ENCODE data around the gene LHX5. TPM values are rescaled to one million over a fixed set of nuclear protein-coding genes. Genes with fewer than 3 reads are reported as not detected.

Gene LHX5
- total RNA-seq, 1 donor from 2014 or later, result 48.4 TPM

DNA sequence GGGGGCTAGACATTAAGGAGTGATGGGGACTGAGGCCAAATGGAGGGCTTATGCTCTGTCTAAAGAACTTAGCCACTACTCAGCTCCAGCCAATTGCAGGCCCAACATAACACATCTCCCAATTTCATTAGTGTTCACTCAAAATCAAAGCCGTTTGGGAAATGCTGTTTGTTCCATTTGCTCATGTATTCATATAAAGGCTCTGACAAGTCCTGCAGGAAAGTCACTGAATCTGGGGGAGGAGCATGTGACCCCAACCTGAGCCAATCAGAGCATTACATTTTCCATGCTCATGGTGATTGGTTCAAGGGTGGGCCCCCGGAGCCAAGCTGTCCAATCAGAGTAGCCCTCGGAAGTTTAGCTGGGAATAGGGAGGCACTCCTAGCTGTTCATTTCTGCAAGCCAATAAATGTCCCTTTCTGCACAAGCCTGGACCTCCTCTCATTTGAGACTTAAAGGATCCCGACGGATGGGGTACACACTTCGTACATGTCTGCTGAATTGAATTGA, 28.6 kb downstream of the LHX5 start:
- no peaks in the 10 kb centered on the region for H3K36me3 Mint-ChIP-seq
- TF ChIP-seq EZH2 (IDR thresholded peaks at IDR 0.05) (no peak), EZH2phosphoT487 (IDR thresholded peaks at IDR 0.05) (no peak)
- TF ChIP-seq, protein P1, sequence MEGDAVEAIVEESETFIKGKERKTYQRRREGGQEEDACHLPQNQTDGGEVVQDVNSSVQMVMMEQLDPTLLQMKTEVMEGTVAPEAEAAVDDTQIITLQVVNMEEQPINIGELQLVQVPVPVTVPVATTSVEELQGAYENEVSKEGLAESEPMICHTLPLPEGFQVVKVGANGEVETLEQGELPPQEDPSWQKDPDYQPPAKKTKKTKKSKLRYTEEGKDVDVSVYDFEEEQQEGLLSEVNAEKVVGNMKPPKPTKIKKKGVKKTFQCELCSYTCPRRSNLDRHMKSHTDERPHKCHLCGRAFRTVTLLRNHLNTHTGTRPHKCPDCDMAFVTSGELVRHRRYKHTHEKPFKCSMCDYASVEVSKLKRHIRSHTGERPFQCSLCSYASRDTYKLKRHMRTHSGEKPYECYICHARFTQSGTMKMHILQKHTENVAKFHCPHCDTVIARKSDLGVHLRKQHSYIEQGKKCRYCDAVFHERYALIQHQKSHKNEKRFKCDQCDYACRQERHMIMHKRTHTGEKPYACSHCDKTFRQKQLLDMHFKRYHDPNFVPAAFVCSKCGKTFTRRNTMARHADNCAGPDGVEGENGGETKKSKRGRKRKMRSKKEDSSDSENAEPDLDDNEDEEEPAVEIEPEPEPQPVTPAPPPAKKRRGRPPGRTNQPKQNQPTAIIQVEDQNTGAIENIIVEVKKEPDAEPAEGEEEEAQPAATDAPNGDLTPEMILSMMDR (IDR thresholded peaks at IDR 0.05), result no peak
- no peak overlapping the region for H3K4me3 ChIP-seq
- no peaks in the 10 kb centered on the region for H3K4me1 ChIP-seq
- H3K9me3 ChIP-seq (ENCODE audit: low read depth), result no peaks in the 10 kb centered on the region
- no peaks in the 10 kb centered on the region for H3K36me3 ChIP-seq
- no peak overlapping the region for H3K4me3 Mint-ChIP-seq
- H3K27me3 ChIP-seq, result no peaks in the 10 kb centered on the region
- peaks cover 2% of the 10 kb centered on the region for H3K9me3 Mint-ChIP-seq
- H4K20me1 ChIP-seq (ENCODE audit: low read depth), result no peaks in the 10 kb centered on the region
- H3K4me1 Mint-ChIP-seq, result peaks cover 6% of the 10 kb centered on the region
- no peak overlapping the region for H3K4me2 ChIP-seq
- no peak overlapping the region for H3K27ac ChIP-seq
- no peak overlapping the region for H3K27ac Mint-ChIP-seq
- no peak for DNase-seq (ENCODE audit: low spot score)
- H2AFZ ChIP-seq (replicated peaks), result no peak overlapping the region
- no peaks in the 10 kb centered on the region for H3K79me2 ChIP-seq (ENCODE audit: low read depth)
- no peaks in the 10 kb centered on the region for H3F3A ChIP-seq (ENCODE audit: low read depth)
- H3K27me3 Mint-ChIP-seq (ENCODE audit: insufficient read depth, low read depth), result peaks cover 21% of the 10 kb centered on the region
- H3K9ac ChIP-seq, result no peak overlapping the region

DNA sequence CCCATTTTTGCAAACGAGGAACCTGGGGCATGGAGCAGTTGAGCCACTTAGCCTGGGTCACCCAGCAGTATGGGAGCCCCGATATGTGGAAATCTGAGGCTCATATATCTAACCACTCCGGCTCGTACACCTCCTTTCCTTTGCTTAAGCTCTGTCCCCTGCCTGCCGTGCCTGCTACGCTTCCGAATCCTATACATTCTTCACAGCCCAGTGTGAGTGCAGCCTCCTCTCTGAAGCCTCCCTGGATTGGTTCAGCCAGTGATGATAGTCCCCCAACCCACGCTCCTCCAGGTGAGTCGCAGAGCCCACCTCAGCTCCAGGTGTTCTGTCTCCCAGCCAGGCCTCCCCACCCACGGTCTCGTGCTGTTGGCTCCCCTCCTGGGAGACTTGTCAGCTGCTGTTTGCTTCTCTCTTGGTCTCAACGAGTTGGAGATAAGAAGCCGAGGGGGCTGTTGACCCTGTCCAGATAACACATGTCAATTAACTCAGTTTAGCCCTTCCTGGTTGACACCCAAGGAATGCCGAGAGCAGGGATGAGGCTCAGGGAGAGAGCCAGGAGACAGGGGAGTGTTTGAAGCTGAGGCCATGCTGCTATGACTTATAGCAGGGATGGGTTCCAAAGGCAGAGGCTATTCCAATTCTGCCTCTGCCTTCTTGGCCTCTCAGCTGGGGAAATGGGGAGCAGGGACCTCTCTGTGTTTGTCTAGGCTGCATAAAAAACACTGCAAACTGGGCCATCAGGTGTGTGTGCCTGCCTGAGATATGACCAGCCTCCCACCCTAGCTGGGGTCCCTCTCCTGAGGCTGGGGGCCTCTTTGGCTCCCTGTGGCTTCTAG, 30.5 kb downstream of the LHX5 start:
- no peak for DNase-seq (ENCODE audit: low spot score)
- no peak overlapping the region for H3K4me3 Mint-ChIP-seq

DNA sequence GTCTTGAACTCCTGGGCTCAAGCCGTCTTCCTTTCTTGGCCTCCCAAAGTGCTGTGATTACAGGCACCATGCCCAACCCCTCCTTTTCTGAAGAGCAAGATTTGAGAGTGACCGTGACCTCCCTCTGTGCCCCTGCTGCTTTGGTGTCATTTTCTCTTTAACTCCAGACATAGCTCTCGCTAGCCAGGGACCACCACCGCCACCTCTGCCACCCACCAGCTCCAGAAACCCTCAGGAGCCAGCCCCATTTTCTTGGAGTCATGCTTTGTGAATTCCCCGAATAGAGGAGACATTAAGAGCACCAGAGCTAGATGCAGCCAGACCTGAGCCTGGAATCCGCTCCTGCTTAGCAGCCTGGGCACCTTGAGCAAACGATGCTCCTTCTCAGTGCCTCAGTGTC, 31.3 kb downstream of the LHX5 start:
- no peak for DNase-seq (ENCODE audit: low spot score)
- H3K4me1 ChIP-seq, result no peaks in the 10 kb centered on the region
- no peaks in the 10 kb centered on the region for H3K9me3 Mint-ChIP-seq
- no peaks in the 10 kb centered on the region for H3K27me3 ChIP-seq
- H3K4me1 Mint-ChIP-seq, result peaks cover 6% of the 10 kb centered on the region
- H3K4me2 ChIP-seq, result no peak overlapping the region
- no peak overlapping the region for H3K9ac ChIP-seq
- H3K27ac ChIP-seq, result no peak overlapping the region
- H3K4me3 Mint-ChIP-seq, result no peak overlapping the region
- TF ChIP-seq EZH2 (IDR thresholded peaks at IDR 0.05) (no peak), EZH2phosphoT487 (IDR thresholded peaks at IDR 0.05) (no peak)
- TF ChIP-seq, protein P1 (IDR thresholded peaks at IDR 0.05), result no peak
- H3F3A ChIP-seq (ENCODE audit: low read depth), result no peaks in the 10 kb centered on the region
- no peak overlapping the region for H3K4me3 ChIP-seq
- no peaks in the 10 kb centered on the region for H3K27me3 Mint-ChIP-seq (ENCODE audit: insufficient read depth, low read depth)
- H3K36me3 Mint-ChIP-seq, result no peaks in the 10 kb centered on the region
- no peaks in the 10 kb centered on the region for H3K36me3 ChIP-seq
- H3K27ac Mint-ChIP-seq, result no peak overlapping the region
- no peak overlapping the region for H2AFZ ChIP-seq (replicated peaks)
- H4K20me1 ChIP-seq (ENCODE audit: low read depth), result no peaks in the 10 kb centered on the region
- H3K79me2 ChIP-seq (ENCODE audit: low read depth), result no peaks in the 10 kb centered on the region
- no peaks in the 10 kb centered on the region for H3K9me3 ChIP-seq (ENCODE audit: low read depth)

More for the DNA sequence above, 30.5 kb downstream of the LHX5 start:
- Histone ChIP-seq H3K9me3 (ENCODE audit: low read depth) (no peaks in the 10 kb centered on the region), H3K4me3 (no peak overlapping the region), H2AFZ (replicated peaks) (no peak overlapping the region), H3K4me1 (no peaks in the 10 kb centered on the region), H3K9ac (no peak overlapping the region), H3K27me3 (no peaks in the 10 kb centered on the region), H3K36me3 (no peaks in the 10 kb centered on the region), H3K79me2 (ENCODE audit: low read depth) (no peaks in the 10 kb centered on the region), H3F3A (ENCODE audit: low read depth) (no peaks in the 10 kb centered on the region), H3K27ac (no peak overlapping the region), H3K4me2 (no peak overlapping the region), H4K20me1 (ENCODE audit: low read depth) (no peaks in the 10 kb centered on the region)
- TF ChIP-seq, protein P1 (IDR thresholded peaks at IDR 0.05), result no peak
- no peak for TF ChIP-seq EZH2phosphoT487 (IDR thresholded peaks at IDR 0.05)
- no peak for TF ChIP-seq EZH2 (IDR thresholded peaks at IDR 0.05)
- no peak overlapping the region for H3K27ac Mint-ChIP-seq
- peaks cover 6% of the 10 kb centered on the region for H3K4me1 Mint-ChIP-seq
- peaks cover 7% of the 10 kb centered on the region for H3K27me3 Mint-ChIP-seq (ENCODE audit: insufficient read depth, low read depth)
- H3K9me3 Mint-ChIP-seq, result peaks cover 2% of the 10 kb centered on the region
- no peaks in the 10 kb centered on the region for H3K36me3 Mint-ChIP-seq

All from neural progenitor cell (in vitro differentiated cells).